Stomach smooth muscle (tissue), 2 donors: ENCODE results near the gene PLCE1.

ENCODE experiments used
- H3K27ac ChIP-seq: one replicate; pipeline ENCODE4 v1.7.0; 2013; ENCODE audit warnings: mild to moderate bottlenecking, low read length, inconsistent platforms
- H3K27me3 ChIP-seq, 2 donors: one replicate each; pipeline ENCODE4 v1.7.0; 2013; ENCODE audit warnings: low read length in 2 of 2; ENCODE audit not compliant: insufficient read depth in 2 of 2, control insufficient read depth in 1 of 2
- H3K36me3 ChIP-seq, 2 donors: one replicate each; pipeline ENCODE4 v1.7.0; 2013; ENCODE audit warnings: low read length in 2 of 2; ENCODE audit not compliant: control insufficient read depth in 2 of 2, insufficient read depth in 2 of 2
- H3K4me1 ChIP-seq: one replicate; pipeline ENCODE4 v1.7.0; 2013; ENCODE audit warnings: low read length; ENCODE audit not compliant: control insufficient read depth, insufficient read depth
- H3K4me3 ChIP-seq, 2 donors: one replicate each; pipeline ENCODE4 v1.7.0; 2013; ENCODE audit warnings: low read length in 2 of 2
- H3K9ac ChIP-seq, 2 donors: one replicate each; pipeline ENCODE4 v1.7.0; 2013; ENCODE audit warnings: low read length in 2 of 2, mild to moderate bottlenecking in 1 of 2
- H3K9me3 ChIP-seq, 2 donors: one replicate each; pipeline ENCODE4 v1.7.0; 2013; ENCODE audit warnings: low read length in 2 of 2; ENCODE audit not compliant: control insufficient read depth in 2 of 2
- donor health status: healthy.
- donor health status: Pancreatic carcinoma.

PLCE1 gene

DNA sequence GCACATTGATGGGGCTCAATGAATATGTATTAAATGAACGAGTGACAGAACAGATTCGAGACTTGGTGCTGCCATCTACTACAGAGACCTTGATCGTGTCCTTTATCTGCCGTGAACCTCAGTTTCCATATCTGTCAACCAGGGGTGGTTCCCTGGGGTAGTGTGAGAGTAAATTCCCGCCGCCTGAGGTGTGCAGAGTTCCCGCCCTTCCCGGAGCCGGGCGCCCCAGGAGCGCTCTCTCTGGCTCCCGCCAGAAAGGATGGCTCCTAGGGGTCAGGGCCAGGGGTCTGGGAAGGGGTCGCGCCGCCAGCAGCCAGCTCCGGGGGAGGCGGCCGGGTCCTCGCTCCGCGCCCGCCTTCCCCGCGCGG lies 333 bp upstream of the PLCE1 start:
- H3K27ac ChIP-seq: no peak overlapping the region
- H3K36me3 ChIP-seq: no peaks in the 10 kb centered on the region
- H3K9me3 ChIP-seq: no peaks in the 10 kb centered on the region
- H3K9ac ChIP-seq: peak overlapping the region; percentile 41 to 60
- peak overlapping the region in 1 of 2 donors; percentile 83 for H3K4me3 ChIP-seq
- peaks cover 0 to 12% of the 10 kb centered on the region in 2 donors for H3K27me3 ChIP-seq
- peaks cover 16% of the 10 kb centered on the region for H3K4me1 ChIP-seq

DNA sequence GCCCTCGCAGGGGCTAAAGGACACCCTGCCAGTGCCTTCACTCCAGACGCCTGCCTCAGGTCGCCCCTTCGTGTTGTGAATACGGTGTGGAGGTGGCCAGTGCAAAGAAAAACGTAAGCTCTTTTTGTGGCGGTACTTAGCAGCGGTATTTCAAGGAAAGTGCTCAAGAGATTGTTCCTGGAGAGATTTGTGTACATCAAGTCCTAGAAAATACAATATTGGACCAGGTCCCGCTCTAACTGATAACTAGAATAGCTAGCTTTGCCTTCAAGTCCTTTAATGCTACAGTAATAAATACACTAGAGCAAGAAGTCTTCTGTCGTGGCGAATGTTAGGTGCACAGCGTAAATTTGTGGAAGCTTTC lies 689 bp downstream of the PLCE1 start:
- no peak overlapping the region for H3K27ac ChIP-seq
- H3K4me1 ChIP-seq: peaks cover 19% of the 10 kb centered on the region
- H3K4me3 ChIP-seq: peak overlapping the region; percentile 77 to 83
- peaks cover 0 to 12% of the 10 kb centered on the region in 2 donors for H3K27me3 ChIP-seq
- peak overlapping the region; percentile 36 to 55 for H3K9ac ChIP-seq
- H3K9me3 ChIP-seq: no peaks in the 10 kb centered on the region
- no peaks in the 10 kb centered on the region for H3K36me3 ChIP-seq

DNA sequence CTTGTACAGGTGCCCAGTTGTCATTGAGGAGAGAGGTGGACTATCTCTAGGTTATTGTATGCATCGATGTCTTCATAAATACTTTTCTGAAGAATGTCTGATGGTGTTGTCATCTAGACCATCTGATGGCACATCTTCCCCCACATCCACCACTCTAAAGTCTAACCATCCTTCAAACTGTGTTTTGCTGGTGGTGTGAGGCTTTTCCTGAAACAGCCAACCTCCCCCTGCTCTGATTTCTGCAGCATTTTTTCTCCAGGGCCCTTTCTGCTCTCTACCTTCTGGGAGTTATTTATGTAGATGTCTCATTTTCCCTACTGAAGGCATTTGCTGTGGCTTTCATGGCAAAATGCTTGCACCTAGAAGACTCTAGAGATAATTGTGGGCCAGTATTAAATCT lies 1.5 kb downstream of the PLCE1 start:
- Histone ChIP-seq H3K9ac (no peak overlapping the region), H3K27me3 (peaks cover 0 to 12% of the 10 kb centered on the region in 2 donors), H3K36me3 (no peaks in the 10 kb centered on the region), H3K4me3 (peak overlapping the region in 1 of 2 donors; percentile 83), H3K4me1 (peaks cover 24% of the 10 kb centered on the region), H3K9me3 (no peaks in the 10 kb centered on the region), H3K27ac (no peak overlapping the region)

DNA sequence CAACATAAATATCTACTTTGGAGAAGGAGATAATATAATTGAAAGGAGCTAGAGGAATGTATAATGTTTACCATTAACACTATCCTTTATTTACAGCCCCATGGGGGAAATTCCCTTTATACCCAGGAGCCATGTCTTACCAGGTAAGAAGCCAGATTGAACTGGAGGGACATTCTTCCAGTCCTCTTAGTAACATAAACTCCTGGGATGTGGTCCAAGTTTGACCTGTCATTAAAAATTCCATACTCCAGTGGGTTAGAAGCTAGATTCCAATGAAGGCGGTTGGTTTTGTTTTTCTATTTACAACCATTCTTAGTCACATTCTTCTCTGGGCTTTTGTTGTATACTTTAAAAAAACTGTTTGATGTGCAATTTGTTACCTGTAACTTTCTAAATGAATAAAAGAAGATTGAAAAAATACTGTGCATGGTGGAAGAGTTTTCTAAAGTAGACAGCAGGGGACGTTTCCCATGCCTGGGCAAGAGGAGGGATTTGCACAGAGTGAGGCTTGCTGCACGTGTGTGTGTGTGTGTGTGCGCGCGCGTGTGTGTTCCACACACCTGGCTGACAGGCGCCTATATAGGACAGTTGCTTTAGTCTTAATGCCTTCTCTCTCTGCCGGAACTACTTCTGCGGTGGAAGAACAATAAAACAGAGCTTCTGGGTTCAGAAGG lies 2.0 kb downstream of the PLCE1 start:
- Histone ChIP-seq H3K27ac (no peak overlapping the region), H3K9ac (no peak overlapping the region), H3K27me3 (peaks cover 0 to 12% of the 10 kb centered on the region in 2 donors), H3K9me3 (no peaks in the 10 kb centered on the region), H3K36me3 (no peaks in the 10 kb centered on the region), H3K4me1 (peaks cover 24% of the 10 kb centered on the region), H3K4me3 (no peak overlapping the region)

DNA sequence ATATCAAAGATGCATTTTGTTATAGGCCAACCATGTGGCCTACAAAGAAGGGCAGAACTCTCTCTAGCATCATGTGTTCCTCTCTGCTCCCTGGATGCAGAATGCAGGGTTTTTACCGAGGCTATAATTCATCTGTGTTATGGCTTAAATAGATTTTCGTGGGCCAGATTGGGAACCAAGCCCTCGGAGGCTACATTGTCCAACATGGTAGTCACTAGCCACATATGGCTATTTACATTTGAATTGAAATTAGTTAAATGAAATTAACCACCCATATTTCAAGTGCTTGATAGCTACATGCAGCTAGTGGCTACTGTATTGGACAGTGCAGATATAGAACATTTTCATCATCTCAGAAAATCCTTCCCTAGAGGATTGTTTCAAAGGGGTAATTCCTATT lies 2.8 kb downstream of the PLCE1 start:
- no peak overlapping the region for H3K4me3 ChIP-seq
- H3K36me3 ChIP-seq: no peaks in the 10 kb centered on the region
- H3K4me1 ChIP-seq: peaks cover 23% of the 10 kb centered on the region
- H3K27me3 ChIP-seq: peaks cover 0 to 12% of the 10 kb centered on the region in 2 donors
- H3K9ac ChIP-seq: no peak overlapping the region
- H3K9me3 ChIP-seq: no peaks in the 10 kb centered on the region
- no peak overlapping the region for H3K27ac ChIP-seq

DNA sequence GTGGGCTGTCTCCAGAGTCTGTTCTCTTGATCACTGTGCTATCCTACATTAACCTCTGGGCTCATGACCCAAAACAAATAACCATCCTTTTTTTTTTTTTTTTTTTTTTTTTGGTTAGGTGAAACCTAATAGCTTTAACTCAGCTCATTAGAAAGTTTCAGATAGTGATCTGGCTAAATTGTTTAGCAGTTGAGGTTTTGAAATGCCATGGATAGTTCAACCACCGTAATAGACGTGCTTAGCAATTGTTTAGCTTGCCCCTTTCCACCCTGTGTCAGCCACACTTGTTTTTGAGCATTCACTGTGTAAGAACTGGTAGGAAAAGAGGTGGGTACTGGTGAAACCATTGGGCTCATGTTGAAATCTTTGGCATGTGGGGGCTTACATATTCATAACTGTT lies 3.8 kb downstream of the PLCE1 start:
- Histone ChIP-seq H3K9me3 (no peaks in the 10 kb centered on the region), H3K9ac (no peak overlapping the region), H3K4me1 (peaks cover 18% of the 10 kb centered on the region), H3K36me3 (no peaks in the 10 kb centered on the region), H3K27ac (no peak overlapping the region), H3K4me3 (no peak overlapping the region), H3K27me3 (peaks cover 0 to 12% of the 10 kb centered on the region in 2 donors)

DNA sequence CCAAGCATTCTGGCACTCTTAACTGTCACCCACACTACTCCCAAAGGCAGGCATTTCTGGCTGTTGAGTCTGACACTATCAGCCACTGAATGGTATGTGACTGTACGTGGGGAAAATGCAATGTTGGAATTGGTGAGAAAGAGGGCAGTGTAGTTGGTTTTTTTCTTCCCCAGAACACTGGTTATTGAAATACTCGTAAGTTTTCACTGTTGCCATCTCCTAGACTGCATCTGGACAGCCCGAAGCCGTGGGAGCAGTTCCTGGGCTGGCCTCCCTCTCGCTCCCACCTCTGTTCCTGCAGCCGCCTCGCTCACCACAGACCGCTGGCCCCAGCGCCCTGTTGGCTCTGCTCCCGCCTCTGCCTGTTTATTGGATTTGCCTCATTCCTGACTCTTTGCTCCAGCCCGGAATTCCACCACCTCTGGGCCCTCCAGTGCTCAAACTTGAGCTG lies 5.7 kb downstream of the PLCE1 start:
- Histone ChIP-seq H3K27me3 (peaks cover 0 to 8% of the 10 kb centered on the region in 2 donors), H3K4me1 (peaks cover 11% of the 10 kb centered on the region), H3K9ac (peak overlapping the region in 1 of 2 donors; percentile 55), H3K9me3 (no peaks in the 10 kb centered on the region), H3K4me3 (peak overlapping the region in 1 of 2 donors; percentile 36), H3K27ac (peak overlapping the region; percentile 50), H3K36me3 (no peaks in the 10 kb centered on the region)

DNA sequence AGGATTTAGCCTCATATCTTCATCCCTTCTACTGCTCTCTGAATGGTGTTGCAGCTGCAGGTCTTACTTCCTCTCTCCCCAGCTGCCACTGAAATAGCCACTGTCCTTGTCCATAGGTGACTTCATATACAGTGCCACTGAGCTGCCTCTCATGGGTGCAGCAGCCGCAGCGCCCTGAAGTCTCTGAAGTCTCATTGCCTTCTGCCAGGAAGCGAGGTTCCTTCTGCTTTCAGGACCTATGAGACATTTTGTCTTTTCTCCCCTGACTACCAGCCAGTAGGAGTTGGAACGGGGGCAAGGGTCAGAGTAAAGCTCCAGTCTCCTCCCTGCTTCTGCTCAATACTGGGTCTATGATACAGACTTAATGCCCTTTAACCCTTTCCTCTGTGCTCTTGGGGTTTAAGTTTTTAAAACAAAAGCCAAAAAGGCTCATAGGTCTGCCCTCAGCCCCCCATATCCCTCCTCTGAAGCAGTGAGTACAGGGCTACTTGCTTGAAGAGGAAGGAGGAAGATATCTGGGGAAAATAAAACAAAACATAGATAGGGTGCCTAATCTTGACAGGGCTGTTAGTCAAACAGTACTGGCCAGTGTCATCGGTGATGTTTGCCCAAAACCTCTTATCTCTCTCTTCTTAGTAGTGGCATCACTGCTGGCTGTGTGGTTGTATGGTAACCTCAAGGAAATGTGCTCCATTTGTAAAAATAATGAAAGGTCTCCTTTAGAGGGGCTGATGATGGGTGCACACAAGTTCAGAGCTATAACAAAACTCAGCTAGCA lies 7.1 kb downstream of the PLCE1 start:
- no peak overlapping the region for H3K4me3 ChIP-seq
- H3K36me3 ChIP-seq: no peaks in the 10 kb centered on the region
- H3K9me3 ChIP-seq: no peaks in the 10 kb centered on the region
- H3K9ac ChIP-seq: no peak overlapping the region
- no peaks in the 10 kb centered on the region for H3K27me3 ChIP-seq
- H3K4me1 ChIP-seq: peaks cover 8% of the 10 kb centered on the region
- no peak overlapping the region for H3K27ac ChIP-seq

DNA sequence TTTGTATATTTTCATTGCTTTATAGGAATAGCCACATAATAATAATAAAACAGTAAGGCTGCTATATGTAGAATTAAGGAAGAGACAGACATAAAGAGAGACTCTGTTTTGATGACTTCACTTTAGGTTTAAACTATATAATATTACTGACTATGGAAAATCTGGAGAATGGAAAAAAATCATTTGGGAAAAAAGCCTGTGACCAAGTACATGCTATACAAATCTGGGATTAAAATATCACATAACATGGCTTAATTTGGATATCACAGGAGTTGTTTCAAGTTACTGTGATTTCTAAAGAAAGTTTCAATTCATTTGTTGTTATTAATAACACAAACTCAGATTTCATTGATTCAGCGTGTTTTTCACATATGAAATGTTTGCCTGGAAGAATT lies 7.7 kb downstream of the PLCE1 start:
- Histone ChIP-seq H3K9ac (no peak overlapping the region), H3K9me3 (no peaks in the 10 kb centered on the region), H3K4me3 (no peak overlapping the region), H3K36me3 (no peaks in the 10 kb centered on the region), H3K4me1 (peaks cover 8% of the 10 kb centered on the region), H3K27ac (no peak overlapping the region), H3K27me3 (no peaks in the 10 kb centered on the region)

DNA sequence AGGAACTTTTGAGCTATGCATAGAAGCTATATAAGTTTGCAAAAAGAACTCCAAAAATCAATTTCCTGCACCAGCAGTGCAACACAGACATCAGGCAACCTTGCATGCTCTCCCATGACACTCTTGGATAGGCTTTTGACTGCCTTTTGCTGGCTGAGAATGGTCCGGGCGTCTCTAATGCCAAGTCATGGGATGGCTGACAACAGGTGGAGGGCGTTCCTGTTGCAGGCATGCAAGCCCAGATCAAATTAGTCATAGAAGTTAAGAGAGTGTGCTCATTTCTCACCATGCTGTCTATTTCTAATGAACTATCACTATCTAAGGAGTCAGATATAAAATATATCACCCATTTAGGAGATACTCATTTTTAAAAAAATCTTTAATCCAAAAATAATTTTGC lies 8.4 kb downstream of the PLCE1 start:
- Histone ChIP-seq H3K27me3 (no peaks in the 10 kb centered on the region), H3K9me3 (no peaks in the 10 kb centered on the region), H3K36me3 (no peaks in the 10 kb centered on the region), H3K9ac (no peak overlapping the region), H3K4me3 (no peak overlapping the region), H3K4me1 (peaks cover 8% of the 10 kb centered on the region), H3K27ac (no peak overlapping the region)

DNA sequence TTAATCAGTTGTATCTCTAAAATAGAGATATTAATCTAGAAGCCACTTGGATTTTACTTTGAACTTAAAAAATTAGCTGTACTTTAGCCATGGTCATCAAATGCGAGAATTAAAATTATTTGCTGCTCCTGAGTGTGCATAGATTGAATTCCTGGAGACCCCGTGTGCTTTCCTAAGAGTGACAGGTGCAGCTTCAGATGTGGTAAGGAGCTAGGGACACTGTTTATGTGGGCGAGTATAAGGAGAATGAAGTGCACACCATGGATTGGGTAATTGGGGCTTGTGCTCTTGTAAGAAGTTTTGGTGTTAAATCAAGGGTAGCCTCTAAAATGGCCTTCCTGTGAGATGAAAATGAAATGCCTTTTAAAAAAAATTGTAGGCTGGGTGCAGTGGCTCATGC lies 9.8 kb downstream of the PLCE1 start:
- Histone ChIP-seq H3K27me3 (no peaks in the 10 kb centered on the region), H3K9me3 (no peaks in the 10 kb centered on the region), H3K9ac (no peak overlapping the region), H3K4me1 (peaks cover 8% of the 10 kb centered on the region), H3K27ac (no peak overlapping the region), H3K36me3 (no peaks in the 10 kb centered on the region), H3K4me3 (no peak overlapping the region)
